MM.1S (cell line): Measurements from ENCODE around the gene NRG2.

ENCODE experiments used
- DNase-seq: peaks from one replicate; pipeline ENCODE4 v3.0.0-alpha.2; 2015
- H2AFZ ChIP-seq: fragments of 300-600 bp; sonication (generic); 2 replicates; pipeline ENCODE4 v1.6.0; 2016; ENCODE audit warnings: antibody characterized with exemption, low read length
- H3F3A ChIP-seq: fragments of 300-600 bp; sonication (generic); 2 replicates; pipeline ENCODE4 v1.6.1; 2016; ENCODE audit warnings: mild to moderate bottlenecking, antibody characterized with exemption, low read length, moderate library complexity, mixed read lengths; ENCODE audit not compliant: insufficient read depth
- H3K27ac ChIP-seq: fragments of 300-600 bp; sonication (generic); 2 replicates; pipeline ENCODE4 v1.5.1; 2016; ENCODE audit warnings: mild to moderate bottlenecking, low read length
- H3K27me3 ChIP-seq: fragments of 300-600 bp; sonication (generic); replicated peaks from 2 replicates; pipeline ENCODE4 v1.6.0; 2016; ENCODE audit warnings: low read length; ENCODE audit not compliant: insufficient read depth
- H3K36me3 ChIP-seq: fragments of 300-600 bp; sonication (generic); replicated peaks from 2 replicates; pipeline ENCODE4 v1.6.1; 2016; ENCODE audit warnings: mild to moderate bottlenecking, low read length, mixed read lengths; ENCODE audit not compliant: insufficient read depth
- H3K4me1 ChIP-seq: fragments of 300-600 bp; sonication (generic); 2 replicates; pipeline ENCODE4 v1.6.1; 2016; ENCODE audit warnings: low read length, mixed read lengths
- H3K4me2 ChIP-seq: fragments of 300-600 bp; sonication (generic); 2 replicates; pipeline ENCODE4 v1.6.0; 2016; ENCODE audit warnings: low read depth, low read length
- H3K4me3 ChIP-seq: fragments of 300-600 bp; sonication (generic); 2 replicates; pipeline ENCODE4 v1.5.1; 2016; ENCODE audit warnings: low read length, mixed read lengths
- H3K79me2 ChIP-seq: fragments of 300-600 bp; sonication (generic); 2 replicates; pipeline ENCODE4 v1.6.1; 2016; ENCODE audit warnings: mixed run types, low read length, mixed read lengths
- H3K9ac ChIP-seq: fragments of 300-600 bp; sonication (generic); 2 replicates; pipeline ENCODE4 v1.6.1; 2016; ENCODE audit warnings: low read length, mixed read lengths
- H3K9me2 ChIP-seq: fragments of 300-600 bp; sonication (generic); replicated peaks from 2 replicates; pipeline ENCODE4 v1.6.1; 2016; ENCODE audit warnings: mild to moderate bottlenecking, low read length, mixed read lengths; ENCODE audit not compliant: insufficient read depth
- H3K9me3 ChIP-seq: fragments of 300-600 bp; sonication (generic); replicated peaks from 2 replicates; pipeline ENCODE4 v1.6.1; 2016; ENCODE audit warnings: mild to moderate bottlenecking, low read length, mixed read lengths; ENCODE audit not compliant: insufficient read depth
- H4K20me1 ChIP-seq: fragments of 300-600 bp; sonication (generic); 2 replicates; pipeline ENCODE4 v1.6.1; 2016; ENCODE audit warnings: mild to moderate bottlenecking, low read length, moderate library complexity, mixed read lengths; ENCODE audit not compliant: insufficient read depth
- CTCF ChIP-seq: fragments of 300-600 bp; sonication (generic); IDR thresholded peaks from 2 replicates; pipeline ENCODE4 v1.5.1; 2016; ENCODE audit warnings: antibody characterized with exemption, low read length, mixed read lengths
- EZH2 ChIP-seq: fragments of 300-600 bp; sonication (generic); optimal IDR thresholded peaks from 2 replicates; pipeline ENCODE3; 2017; ENCODE audit warnings: low read depth, mild to moderate bottlenecking, antibody characterized with exemption, low read length, mixed read lengths
- EZH2phosphoT487 ChIP-seq: fragments of 300-600 bp; sonication (generic); IDR thresholded peaks from 2 replicates; pipeline ENCODE4 v1.6.1; 2018; ENCODE audit warnings: antibody characterized with exemption, low read length

Gene NRG2

GRCh38 chr5:139889410-139889809 lies 153.7 kb downstream of the NRG2 start:
- no peaks in the 10 kb centered on the region for H4K20me1 ChIP-seq
- H3K4me1 ChIP-seq, result no peaks in the 10 kb centered on the region
- no peak overlapping the region for H3K4me2 ChIP-seq
- no peak for TF ChIP-seq CTCF
- TF ChIP-seq EZH2, result no peak
- TF ChIP-seq EZH2phosphoT487, result no peak
- H2AFZ ChIP-seq, result no peak overlapping the region
- H3K4me3 ChIP-seq, result no peak overlapping the region
- no peak for DNase-seq
- H3K9me3 ChIP-seq, result no peaks in the 10 kb centered on the region
- no peaks in the 10 kb centered on the region for H3K9me2 ChIP-seq
- H3K9ac ChIP-seq, result no peak overlapping the region
- H3F3A ChIP-seq, result no peaks in the 10 kb centered on the region
- no peaks in the 10 kb centered on the region for H3K79me2 ChIP-seq
- H3K27me3 ChIP-seq, result no peaks in the 10 kb centered on the region
- no peaks in the 10 kb centered on the region for H3K36me3 ChIP-seq
- H3K27ac ChIP-seq, result no peak overlapping the region

- Histone ChIP-seq H3K9ac (no peak overlapping the region), H3K4me3 (no peak overlapping the region), H3K4me1 (no peaks in the 10 kb centered on the region), H2AFZ (no peak overlapping the region), H3K36me3 (no peaks in the 10 kb centered on the region), H3K27me3 (no peaks in the 10 kb centered on the region), H3K9me2 (no peaks in the 10 kb centered on the region), H3K27ac (no peak overlapping the region), H3F3A (no peaks in the 10 kb centered on the region), H3K9me3 (no peaks in the 10 kb centered on the region), H3K4me2 (no peak overlapping the region), H4K20me1 (no peaks in the 10 kb centered on the region), H3K79me2 (no peaks in the 10 kb centered on the region)
- TF ChIP-seq CTCF (no peak), EZH2 (no peak), EZH2phosphoT487 (no peak)
- no peak for DNase-seq
Measured at GRCh38 chr5:139888370-139888769, 154.7 kb downstream of the NRG2 start.

DNA sequence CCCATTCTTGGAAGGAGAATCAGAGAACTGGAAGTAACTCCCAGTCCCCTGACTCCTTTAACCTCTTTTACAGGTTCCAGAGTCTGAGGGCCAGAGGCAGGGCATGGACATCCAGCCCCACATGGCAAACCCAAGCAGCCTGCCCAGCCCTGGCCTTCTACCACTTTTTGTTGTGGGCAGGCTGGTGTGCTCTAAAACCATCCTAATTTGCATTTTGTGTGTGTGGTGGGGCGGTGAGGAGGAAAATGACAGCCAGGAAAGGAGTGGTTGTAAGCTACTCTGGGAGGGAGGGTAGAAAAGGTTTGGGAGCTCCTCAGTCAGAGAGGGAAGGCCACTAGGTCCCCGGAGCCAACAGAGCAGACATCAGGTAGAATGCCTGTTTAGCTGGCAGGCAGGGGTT lies 156.9 kb downstream of the NRG2 start:
- no peak overlapping the region for H3K4me3 ChIP-seq
- H3K79me2 ChIP-seq, result no peaks in the 10 kb centered on the region
- no peak overlapping the region for H3K4me2 ChIP-seq
- H3K27me3 ChIP-seq, result no peaks in the 10 kb centered on the region
- H4K20me1 ChIP-seq, result no peaks in the 10 kb centered on the region
- TF ChIP-seq EZH2, result no peak
- TF ChIP-seq CTCF, result no peak
- TF ChIP-seq EZH2phosphoT487, result no peak
- no peak overlapping the region for H3K9ac ChIP-seq
- DNase-seq, result peak; percentile 14
- no peaks in the 10 kb centered on the region for H3F3A ChIP-seq
- H3K9me3 ChIP-seq, result no peaks in the 10 kb centered on the region
- H3K36me3 ChIP-seq, result no peaks in the 10 kb centered on the region
- H3K9me2 ChIP-seq, result no peaks in the 10 kb centered on the region
- no peaks in the 10 kb centered on the region for H3K4me1 ChIP-seq
- H2AFZ ChIP-seq, result no peak overlapping the region
- no peak overlapping the region for H3K27ac ChIP-seq

- TF ChIP-seq EZH2 (no peak), CTCF (no peak), EZH2phosphoT487 (no peak)
- no peak overlapping the region for H3K27ac ChIP-seq
- H3K4me3 ChIP-seq, result no peak overlapping the region
- no peaks in the 10 kb centered on the region for H3K9me3 ChIP-seq
- H3K36me3 ChIP-seq, result no peaks in the 10 kb centered on the region
- no peak overlapping the region for H3K4me2 ChIP-seq
- H3F3A ChIP-seq, result no peaks in the 10 kb centered on the region
- no peaks in the 10 kb centered on the region for H3K9me2 ChIP-seq
- no peaks in the 10 kb centered on the region for H4K20me1 ChIP-seq
- no peak for DNase-seq
- H3K79me2 ChIP-seq, result no peaks in the 10 kb centered on the region
- H2AFZ ChIP-seq, result no peak overlapping the region
- H3K9ac ChIP-seq, result no peak overlapping the region
- no peaks in the 10 kb centered on the region for H3K4me1 ChIP-seq
- H3K27me3 ChIP-seq, result no peaks in the 10 kb centered on the region
Measured at GRCh38 chr5:139885857-139886208, 157.3 kb downstream of the NRG2 start.
